Activated T-cell treated with anti-CD3 and anti-CD28 coated beads, Interleukin-2, amount 50 U/mL, for 4 hours (primary cell): ENCODE data around the gene DNASE2B. TPM values are rescaled to one million over a fixed set of nuclear protein-coding genes. Genes with fewer than 3 reads are reported as not detected.
"Not testable (repeated sequence)": the region's sequence is repeated elsewhere in the genome, so short reads cannot be mapped to it uniquely, and the experiment has no call there.

Experiments used
- ATAC-seq, 2 donors: fragments of 200-7000 bp; cut with Tn5 transposase; one replicate each; pipeline ENCODE4 v1.10.0; 2021
- DNase-seq: peaks from one replicate; pipeline ENCODE4 v3.0.0-alpha.2; 2020
- H3K27me3 Mint-ChIP-seq: one replicate; pipeline ENCODE4 v1.8.0; 2021; ENCODE audit warnings: low read depth, mixed read lengths
- H3K36me3 Mint-ChIP-seq: one replicate; pipeline ENCODE4 v1.8.0; 2022; ENCODE audit warnings: mixed read lengths; ENCODE audit not compliant: insufficient read depth
- H3K4me1 Mint-ChIP-seq: one replicate; pipeline ENCODE4 v1.8.0; 2021; ENCODE audit warnings: low read depth, mixed read lengths
- H3K4me3 Mint-ChIP-seq: one replicate; pipeline ENCODE4 v1.8.0; 2021; ENCODE audit warnings: mild to moderate bottlenecking, moderate library complexity, mixed read lengths
- H3K9me3 Mint-ChIP-seq: one replicate; pipeline ENCODE4 v1.8.0; 2021; ENCODE audit warnings: mixed read lengths
- total RNA-seq, 3 donors: library from RNA; stranded (reverse); gene quantifications; one replicate each; pipeline ENCODE4 v1.2.1, GENCODE V29; 2021

The DNASE2B gene
- total RNA-seq, 3 donors from 2014 or later = not detected

- Mint-ChIP-seq H3K27me3 (peaks cover 7% of the 10 kb centered on the region), H3K4me3 (no peak overlapping the region), H3K36me3 (no peaks in the 10 kb centered on the region), H3K4me1 (peaks cover 19% of the 10 kb centered on the region), H3K9me3 (no peaks in the 10 kb centered on the region)
- ATAC-seq (peak; percentile 94 to 99), DNase-seq (no peak)
Measured at GRCh38 chr1:84442256-84442655, 44.0 kb downstream of the DNASE2B start.

- H3K36me3 Mint-ChIP-seq, H3K9me3 Mint-ChIP-seq, H3K4me3 Mint-ChIP-seq, H3K27me3 Mint-ChIP-seq, DNase-seq: not testable (repeated sequence)
- peaks cover 15% of the 10 kb centered on the region for H3K4me1 Mint-ChIP-seq
- peak; percentile 47 to 61 for ATAC-seq
Measured at GRCh38 chr1:84442747-84443646, 44.7 kb downstream of the DNASE2B start.

- not testable (repeated sequence) for H3K4me3 Mint-ChIP-seq, ATAC-seq, H3K36me3 Mint-ChIP-seq, DNase-seq, H3K4me1 Mint-ChIP-seq, H3K9me3 Mint-ChIP-seq
- H3K27me3 Mint-ChIP-seq = peaks cover 16% of the 10 kb centered on the region
Measured at GRCh38 chr1:84448704-84449103, 50.4 kb downstream of the DNASE2B start.

GRCh38 chr1:84450910-84451309 lies 52.6 kb downstream of the DNASE2B start:
- H3K9me3 Mint-ChIP-seq = no peaks in the 10 kb centered on the region
- DNase-seq = no peak
- no peak for ATAC-seq

GRCh38 chr1:84452436-84452835 lies 54.2 kb downstream of the DNASE2B start:
- H3K27me3 Mint-ChIP-seq = peaks cover 16% of the 10 kb centered on the region
- no peak for ATAC-seq
- no peaks in the 10 kb centered on the region for H3K9me3 Mint-ChIP-seq
- H3K4me3 Mint-ChIP-seq = no peak overlapping the region
- H3K4me1 Mint-ChIP-seq = no peaks in the 10 kb centered on the region
- DNase-seq = no peak
- no peaks in the 10 kb centered on the region for H3K36me3 Mint-ChIP-seq

More at GRCh38 chr1:84450910-84451309, 52.6 kb downstream of the DNASE2B start:
- no peak overlapping the region for H3K4me3 Mint-ChIP-seq
- peaks cover 17% of the 10 kb centered on the region for H3K27me3 Mint-ChIP-seq
- no peaks in the 10 kb centered on the region for H3K36me3 Mint-ChIP-seq
- no peaks in the 10 kb centered on the region for H3K4me1 Mint-ChIP-seq

GRCh38 chr1:84462118-84462517 lies 63.8 kb downstream of the DNASE2B start:
- peaks cover 37% of the 10 kb centered on the region for H3K27me3 Mint-ChIP-seq
- ATAC-seq = no peak
- H3K9me3 Mint-ChIP-seq = no peaks in the 10 kb centered on the region
- H3K36me3 Mint-ChIP-seq = no peaks in the 10 kb centered on the region
- no peak overlapping the region for H3K4me3 Mint-ChIP-seq
- no peaks in the 10 kb centered on the region for H3K4me1 Mint-ChIP-seq
- DNase-seq = no peak

Other genes starting within 250 kb of the DNASE2B start
- under 1 TPM in 1 of 3 donors, not detected in 2; 0.99 TPM for gene SAMD13, start 96.8 kb upstream of the DNASE2B start, total RNA-seq
- 10 to 100 TPM; 88.2 to 96.1 (median 92.9) TPM for gene RPF1, start 80.8 kb downstream of the DNASE2B start, total RNA-seq
- gene SPATA1, start 107.9 kb downstream of the DNASE2B start, total RNA-seq = under 1 TPM in 1 of 3 donors, not detected in 2; 0.46 TPM
- 100 to 1,000 TPM; 102 to 112 (median 105) TPM for gene GNG5, start 108.1 kb downstream of the DNASE2B start, total RNA-seq
- 1 to 10 TPM; 6.3 to 7.2 (median 6.9) TPM for gene CTBS, start 176.0 kb downstream of the DNASE2B start, total RNA-seq